Activated T-cell treated with anti-CD3 and anti-CD28 coated beads, Interleukin-2, amount 50 U/mL, for 1 hour (primary cell): ENCODE measurements around the gene EFHB.
"Not testable (repeated sequence)": the region's sequence is repeated elsewhere in the genome, so short reads cannot be mapped to it uniquely, and the experiment has no call there.

ENCODE experiments used
- DNase-seq: peaks from one replicate; pipeline ENCODE4 v3.0.0-alpha.2; 2020

EFHB gene, protein sequence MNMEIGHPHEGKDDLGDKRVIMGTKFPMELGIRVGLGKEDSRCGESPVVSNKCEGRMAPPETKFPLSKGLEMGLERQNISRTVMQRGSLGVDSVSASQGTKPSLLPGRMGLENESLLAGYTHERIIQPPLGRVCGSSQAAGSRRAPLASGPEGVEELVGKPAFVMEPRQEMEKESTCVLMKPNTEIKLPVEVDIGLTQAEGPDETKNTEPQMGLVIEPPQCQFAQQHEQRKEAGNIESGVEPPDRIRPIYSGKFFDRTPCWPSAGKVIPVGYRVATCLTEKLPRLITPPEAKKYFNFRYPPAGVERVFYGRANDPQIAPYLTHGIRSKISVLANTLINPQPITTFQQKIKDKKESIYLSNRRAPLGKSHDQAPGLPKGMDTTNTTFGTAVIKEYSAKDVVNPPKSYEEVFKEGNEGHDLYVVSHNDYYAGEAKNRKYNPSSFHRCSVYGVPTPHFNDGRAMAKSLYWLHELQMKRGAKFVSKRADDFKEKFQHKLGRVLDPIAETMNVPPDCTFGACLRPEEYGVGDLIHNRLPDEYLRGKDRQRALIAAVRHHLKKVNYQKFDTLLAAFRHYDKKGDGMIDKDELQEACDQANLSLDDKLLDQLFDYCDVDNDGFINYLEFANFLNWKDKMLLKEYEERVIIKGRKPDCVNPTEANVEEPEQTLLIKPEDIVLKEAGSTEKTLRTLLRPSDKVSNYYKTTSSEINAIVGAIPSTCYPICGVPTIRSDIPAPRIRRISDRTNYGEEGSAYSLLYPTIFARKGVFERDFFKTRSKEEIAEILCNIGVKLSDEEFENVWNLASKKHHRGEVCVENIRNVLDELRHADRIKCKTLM

DNA sequence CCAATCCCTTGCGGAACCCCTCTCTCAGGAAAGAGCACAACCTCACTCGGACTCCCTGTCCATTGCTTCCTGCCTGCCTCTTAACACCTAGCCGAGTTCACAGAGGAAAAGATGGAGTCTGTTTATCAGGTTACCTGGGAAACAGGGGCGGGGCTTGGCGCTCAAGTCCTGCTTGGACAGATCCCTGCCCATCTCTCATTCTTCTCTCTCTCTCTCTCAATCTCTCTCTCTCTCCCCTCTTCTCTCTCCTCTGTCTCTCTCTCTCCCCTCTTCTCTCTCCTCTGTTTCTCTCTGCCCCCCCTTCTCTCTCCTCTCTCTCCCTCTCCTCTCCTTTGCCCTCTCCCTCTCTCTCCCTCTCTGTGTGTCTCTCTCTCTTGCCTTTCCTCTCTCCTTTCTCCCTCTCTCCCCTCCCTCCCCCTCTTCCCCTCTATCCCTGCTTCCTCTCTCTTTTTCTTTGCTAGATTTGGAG is at the start of gene EFHB:
TSS of gene EFHB (minus strand) at position 120 of the 469 bp plus-strand sequence. CDS start 199 bp downstream, outside the sequence.
- no peak for DNase-seq

DNA sequence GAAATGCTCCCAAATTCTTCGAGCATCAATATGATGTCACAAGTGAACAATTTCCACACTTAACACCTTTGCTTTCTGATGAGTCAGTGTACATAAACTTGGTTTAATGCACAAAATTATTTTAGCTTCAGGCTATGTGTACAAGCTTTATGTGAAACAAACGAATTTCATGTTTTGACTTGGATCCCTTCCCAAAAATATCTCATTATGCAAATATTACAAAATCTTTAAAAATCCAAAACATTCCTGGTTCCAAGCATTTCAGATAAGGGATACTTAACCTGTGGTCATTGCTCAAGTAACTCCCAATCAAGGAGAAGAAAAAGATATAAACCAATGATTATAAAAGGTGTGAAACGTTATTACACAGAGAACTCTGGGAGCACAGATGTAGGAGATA is 38.0 kb upstream of the EFHB start:
- DNase-seq: no peak

- no peak for DNase-seq
Measured at GRCh38 chr3:19970327-19970726, 36.3 kb upstream of the EFHB start.

DNA sequence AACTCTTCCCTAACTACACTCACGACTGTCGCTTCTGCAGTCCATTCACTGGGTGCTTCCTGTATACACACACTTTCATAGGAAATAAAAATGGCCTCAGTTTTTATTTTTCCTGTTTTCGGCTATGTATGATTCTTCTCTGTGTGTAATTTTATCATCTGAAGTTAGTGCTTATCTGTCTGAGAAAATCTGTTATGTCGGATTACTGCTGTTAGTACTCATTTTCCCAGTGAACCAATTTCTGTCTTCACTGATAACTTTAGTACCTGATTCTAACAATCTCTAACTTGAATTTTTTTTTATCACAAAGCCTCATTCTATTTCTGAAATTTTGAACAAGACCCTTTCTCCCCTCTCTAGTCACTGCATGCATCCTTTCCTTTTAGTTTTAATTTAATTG is 33.8 kb upstream of the EFHB start:
- no peak for DNase-seq

DNA sequence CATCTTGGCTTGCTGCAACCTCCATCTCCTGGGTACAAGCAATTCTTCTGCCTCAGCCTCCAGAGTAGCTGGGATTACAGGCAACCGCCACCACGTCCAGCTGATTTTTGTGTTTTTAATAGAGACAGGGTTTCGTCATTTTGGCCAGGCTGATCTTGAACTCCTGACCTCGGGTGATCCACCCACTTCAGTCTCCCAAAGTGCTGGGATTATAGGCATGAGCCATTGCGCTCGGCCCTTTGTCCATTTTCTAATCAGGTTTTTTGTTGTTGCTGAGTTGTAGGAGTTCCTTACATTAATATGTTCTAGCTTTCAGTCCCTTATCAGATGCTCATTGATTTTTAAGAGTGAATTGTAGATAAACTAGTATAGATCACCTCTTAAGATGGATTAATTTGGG is 33.2 kb upstream of the EFHB start:
- DNase-seq: no peak

DNA sequence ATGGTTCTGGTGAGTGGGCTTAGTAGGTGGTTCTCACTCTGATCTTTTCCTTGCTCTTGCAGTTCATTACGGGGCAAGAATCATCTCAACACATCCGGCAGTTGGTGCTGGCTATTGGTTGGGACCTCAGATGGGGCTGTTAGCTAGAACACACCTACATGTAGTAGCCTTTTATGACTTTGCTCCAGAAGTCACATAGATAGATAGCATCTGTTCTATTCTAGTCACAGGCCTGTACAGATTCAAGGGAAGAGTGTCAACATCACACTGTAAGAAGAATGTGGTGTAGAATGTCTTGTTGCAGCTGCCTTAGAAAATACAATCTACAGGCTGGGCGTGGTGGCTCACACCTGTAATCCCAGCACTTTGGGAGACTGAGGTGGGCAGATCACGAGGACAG is 27.9 kb upstream of the EFHB start:
- DNase-seq: no peak

- no peak for DNase-seq
Measured at GRCh38 chr3:19960696-19961095, 26.7 kb upstream of the EFHB start.

DNA sequence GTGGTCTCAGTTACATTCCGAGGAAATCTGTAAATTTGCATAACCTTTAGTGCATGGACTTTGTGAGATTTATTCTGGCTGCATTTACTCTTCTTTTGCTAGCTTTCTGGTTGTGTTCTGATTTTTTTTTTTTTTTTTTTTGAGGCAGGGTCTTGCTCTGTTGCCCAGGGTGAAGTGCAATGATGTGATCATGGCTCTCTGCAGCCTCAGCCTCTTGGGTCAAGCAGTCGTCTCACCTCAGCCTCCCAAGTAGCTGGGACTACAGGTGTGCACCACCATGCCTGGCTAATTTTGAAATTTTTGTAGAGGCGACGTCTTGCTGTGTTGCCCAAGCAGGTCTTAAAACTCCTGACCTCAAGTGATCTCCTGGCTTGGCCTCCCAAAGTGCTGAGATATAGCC is 25.5 kb upstream of the EFHB start:
- DNase-seq: no peak

GRCh38 chr3:19957354-19957753 is 23.3 kb upstream of the EFHB start:
- DNase-seq: not testable (repeated sequence)

- no peak for DNase-seq
Measured at GRCh38 chr3:19954676-19955075, 20.7 kb upstream of the EFHB start.

- DNase-seq: no peak
Measured at GRCh38 chr3:19950316-19950715, 16.3 kb upstream of the EFHB start.

DNA sequence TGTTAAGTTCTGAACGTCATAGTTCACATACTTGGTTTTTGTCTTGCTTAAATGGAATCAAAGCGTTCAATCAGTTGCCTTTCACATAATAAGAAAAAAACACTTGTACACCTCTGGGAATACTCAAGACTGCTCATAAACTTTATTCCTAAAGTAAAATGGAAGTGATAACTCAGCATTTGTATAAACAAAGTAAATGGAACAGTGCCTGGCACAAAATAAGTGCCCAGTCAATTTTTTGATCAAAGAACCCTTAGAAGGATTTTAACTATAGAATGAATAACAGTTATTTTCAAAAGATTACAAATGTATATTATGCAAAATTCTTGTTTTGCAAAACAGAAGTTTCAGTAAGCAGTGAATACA is 14.2 kb upstream of the EFHB start:
- no peak for DNase-seq

DNA sequence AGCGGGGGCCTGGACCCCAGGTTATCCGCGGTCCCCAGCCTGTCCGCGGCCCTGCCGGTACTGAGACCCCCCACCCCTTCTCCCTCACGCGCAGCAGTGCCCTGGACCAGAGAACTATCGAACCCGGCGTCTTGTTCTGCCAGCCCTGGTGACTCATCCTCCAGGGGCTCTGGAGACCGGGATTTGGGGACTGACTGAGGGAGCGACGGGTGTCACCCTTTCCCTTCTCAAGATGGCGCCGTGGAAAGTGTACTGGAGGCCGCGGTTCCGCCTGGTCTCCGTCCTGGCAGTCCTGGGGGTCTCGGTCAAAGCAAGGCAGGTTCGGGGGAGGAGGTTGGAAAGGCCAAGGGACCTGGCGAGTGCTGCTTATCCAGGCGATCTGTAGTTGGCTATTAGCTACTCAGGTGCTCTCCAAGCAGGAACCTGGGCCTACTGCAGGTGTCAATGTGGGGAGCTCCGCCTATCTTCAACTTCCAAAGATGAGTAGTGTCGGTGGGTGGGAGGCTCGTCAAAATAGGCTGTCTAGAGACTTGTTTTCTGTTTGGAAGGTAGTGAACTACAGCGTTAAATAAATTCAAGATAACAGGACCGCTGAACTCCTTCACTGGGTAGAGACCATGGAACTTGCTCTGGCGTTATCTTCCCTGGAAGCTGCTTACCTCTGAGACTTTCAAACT is 13.7 kb upstream of the EFHB start:
- peak; percentile 66 for DNase-seq

DNA sequence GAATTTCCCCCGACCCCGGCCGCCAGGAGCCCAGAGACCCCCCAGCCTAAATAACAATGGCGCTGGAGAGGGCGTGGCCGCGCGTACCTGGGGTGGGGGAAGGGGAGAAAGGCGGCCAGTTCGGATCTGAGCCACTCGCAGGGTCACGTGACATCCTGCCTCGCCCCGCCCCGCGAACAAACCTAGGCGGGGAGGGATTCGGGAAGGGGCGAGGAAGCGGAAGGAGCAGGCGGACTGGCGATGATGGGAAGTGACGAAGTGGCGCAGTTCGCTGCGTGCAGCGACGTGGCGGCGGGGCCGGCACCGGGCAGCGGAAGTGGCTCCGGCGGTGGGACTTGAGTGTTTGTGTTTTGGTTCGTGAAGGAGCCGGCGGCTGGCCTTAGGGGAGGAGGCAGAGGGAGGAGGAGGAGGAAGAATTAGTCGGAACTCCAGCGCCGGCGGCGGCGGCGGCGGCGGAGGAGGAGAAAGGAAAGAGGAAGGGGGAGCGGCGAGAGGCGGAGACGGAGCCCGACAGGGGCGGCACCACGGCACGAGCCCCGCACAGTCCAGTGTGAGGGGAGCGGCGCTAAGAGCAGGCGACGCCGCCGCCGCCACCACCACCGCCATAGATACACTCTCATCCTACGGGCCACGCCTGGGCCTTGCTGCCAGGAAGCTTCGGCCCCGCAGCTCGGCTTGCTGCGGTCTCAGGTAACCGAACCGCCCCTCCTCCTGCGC is 13.0 kb upstream of the EFHB start, which contains the start of gene RAB5A:
TSS of gene RAB5A (plus strand) at position 266 of the 717 bp plus-strand sequence. CDS start 3,802 bp downstream, outside the sequence.
- peak; percentile 95 for DNase-seq

DNA sequence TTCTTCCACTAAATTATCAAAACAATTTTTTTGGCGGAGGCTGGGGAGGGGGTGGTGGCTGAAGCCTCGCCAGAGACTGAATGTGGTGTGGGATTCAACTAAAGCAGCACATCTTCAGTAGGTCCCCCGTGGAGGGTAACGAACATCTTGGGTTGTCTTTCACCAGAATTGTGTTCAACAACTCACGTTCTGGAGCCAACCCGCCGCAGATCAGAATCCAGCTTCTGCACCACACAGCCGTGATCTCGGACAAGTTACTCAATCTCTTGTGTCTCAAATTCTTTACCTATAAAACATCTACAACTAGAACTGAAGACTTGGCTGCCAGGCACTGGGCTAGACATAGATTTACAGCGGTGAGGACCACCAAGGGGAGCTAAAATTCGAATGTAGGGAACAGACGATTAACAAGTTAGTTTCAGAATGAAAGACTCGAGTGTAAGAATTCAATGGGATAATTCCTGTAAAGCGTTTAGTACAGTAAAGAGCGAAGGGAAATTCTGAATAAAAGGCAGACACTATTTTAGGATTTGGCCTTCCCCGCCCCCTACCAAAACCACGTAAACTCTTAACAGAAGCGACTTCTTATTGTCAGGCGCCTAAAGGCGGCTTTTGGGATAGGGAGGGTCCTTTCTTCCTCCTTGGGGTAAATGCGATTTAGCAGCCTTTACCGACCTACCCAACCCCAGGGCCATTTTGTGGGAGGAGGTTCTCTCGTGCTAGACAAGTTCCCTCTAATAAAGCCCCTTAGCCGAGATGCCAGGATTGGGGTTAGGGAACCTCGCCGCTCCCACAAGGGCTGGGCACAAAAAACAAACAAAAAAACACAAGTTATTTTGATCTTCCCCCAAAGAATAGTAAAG is 12.2 kb upstream of the EFHB start:
- DNase-seq: no peak

DNA sequence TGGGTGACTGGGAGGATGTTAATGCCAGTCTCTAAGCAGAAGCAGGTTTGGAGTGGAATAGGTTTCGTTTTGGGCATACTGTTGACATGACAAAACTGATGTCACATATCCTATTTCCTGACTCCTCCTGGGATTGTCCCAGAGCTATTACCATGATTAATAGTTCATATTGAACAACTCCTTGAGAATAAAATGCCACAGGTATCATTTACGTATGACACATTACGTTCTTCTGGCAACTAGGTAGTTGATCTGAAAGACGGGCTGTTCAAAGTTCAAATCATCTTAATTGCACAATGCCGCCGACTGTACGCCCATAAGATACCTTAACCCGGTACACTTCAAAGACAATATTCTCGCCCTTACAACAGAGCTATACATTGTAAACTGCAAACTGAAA is 11.5 kb upstream of the EFHB start:
- no peak for DNase-seq

DNA sequence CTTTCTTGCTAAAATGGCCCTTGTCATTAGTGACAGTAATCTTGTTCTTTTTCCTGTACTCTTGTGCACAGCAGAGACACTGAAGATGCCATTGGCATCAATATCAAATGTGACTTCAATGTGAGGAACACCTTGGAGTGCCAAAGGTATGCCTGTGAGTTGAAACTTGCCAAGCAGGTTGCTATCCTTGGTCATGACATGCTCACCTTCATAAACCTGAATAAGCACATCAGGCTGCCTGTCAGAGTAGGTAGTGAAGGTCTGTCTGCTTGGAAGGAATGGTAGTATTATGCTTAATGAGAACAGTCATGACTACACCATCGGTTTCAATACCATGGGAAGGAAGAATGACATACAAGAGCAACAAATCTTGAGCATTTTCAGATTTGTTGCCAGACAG is 6.6 kb upstream of the EFHB start:
- DNase-seq: no peak

DNA sequence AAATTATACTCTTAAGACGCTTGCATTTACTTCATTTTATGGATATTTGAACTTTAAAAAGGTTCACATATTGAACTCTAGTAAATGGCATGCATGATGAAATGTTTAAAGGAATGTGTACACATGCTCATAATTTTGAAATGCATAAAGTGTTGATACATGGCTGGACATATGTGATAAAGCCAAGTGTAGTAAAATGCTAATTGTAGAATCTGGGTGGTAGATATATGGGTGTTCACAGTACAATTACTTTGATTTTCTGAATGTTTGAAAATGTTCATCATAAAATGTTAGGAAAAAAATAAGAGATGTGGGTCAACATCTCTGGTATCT is 4.2 kb upstream of the EFHB start:
- no peak for DNase-seq

DNA sequence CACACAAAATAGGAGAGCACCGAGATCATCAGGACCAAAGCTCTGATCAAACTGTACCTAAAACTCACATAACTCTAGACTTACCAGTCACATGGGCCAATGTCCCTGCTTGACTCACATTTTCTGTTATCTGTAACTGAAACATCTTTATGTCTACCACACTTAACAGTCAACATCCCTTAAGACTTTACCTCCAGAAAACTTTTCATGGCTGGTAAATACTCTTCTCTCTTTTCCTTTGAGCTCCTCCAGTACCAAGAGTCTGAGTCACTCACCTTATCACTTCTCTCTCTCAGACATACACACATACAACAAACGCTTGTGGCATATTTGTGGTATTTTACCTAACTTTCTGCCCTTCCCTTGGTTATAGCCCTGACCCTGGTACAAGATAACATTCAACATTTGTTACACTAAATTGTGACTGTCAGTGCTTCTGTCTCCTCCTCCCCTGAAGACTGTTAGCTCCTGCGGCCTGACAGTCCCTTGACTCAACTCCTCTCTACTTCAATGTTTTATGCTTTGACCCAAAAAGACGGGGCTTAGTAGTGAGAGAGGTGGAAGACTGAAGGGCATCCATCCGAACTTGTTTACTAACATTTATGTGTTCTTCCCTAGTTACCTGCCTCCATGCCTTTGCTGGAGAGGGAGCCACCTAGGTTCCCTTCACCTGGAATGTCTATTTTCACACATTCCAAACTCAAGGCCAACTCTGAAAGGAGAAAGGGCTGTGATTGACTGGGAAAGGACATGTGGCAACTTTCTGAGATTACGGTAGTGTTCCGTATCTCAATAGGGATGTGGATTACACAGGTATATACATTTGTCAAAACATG is 3.7 kb upstream of the EFHB start:
- no peak for DNase-seq

DNA sequence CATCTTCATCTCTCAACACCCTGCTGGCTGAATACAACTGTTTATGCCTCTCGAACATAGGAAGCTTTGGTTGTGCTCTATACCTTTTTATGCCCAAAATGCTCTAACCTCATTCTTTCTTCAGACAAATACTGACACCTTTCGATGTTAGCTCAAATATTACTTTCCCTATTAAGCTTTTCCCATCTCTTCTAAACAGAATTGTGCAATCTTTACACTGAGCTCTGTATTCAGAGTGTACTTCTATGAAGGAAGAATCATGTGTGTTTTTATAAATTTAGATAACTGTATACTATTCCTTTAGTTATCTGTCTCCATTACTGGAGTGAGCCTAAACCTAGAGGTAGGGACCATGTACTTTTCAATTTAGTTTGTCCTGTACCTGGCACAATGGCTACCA is 1.6 kb downstream of the EFHB start:
- DNase-seq: no peak

DNA sequence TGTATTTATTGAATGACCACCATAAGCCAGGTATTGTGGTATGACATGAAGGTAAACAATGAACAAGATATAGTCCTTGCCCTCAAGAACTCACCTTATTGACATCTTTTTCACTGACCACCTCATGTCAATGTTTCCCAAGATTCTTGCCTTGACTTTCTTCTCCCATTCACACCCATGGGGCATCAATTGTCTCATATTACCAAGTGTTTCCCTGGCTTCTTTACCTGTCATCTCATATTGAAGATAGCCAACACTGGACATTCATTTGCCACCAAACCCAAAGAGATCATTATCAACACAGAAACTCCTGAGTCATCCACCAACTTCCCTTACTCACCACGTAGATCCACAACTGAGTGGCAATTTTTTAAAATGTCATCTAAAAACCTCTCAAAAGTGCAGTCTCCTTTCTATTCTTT is 2.2 kb downstream of the EFHB start:
- DNase-seq: no peak
